Astrocyte (in vitro differentiated cells and primary cell): ENCODE measurements around the gene ACOT7. TPM values are rescaled to one million over a fixed set of nuclear protein-coding genes. Genes with fewer than 3 reads are reported as not detected.

ENCODE experiments used
- DNase-seq: peaks from one replicate; pipeline ENCODE4 v3.0.0-alpha.2; 2010; ENCODE audit warnings: low read depth
- FAIRE-seq: peaks from 2 replicates; lab custom pipeline; 2011; peaks lifted over from hg19 to GRCh38; lab: Jason Lieb, UNC
- H2AFZ ChIP-seq: 2 replicates; pipeline ENCODE4 v1.6.0; 2012; ENCODE audit warnings: low read depth, low read length, inconsistent platforms
- H3K27ac ChIP-seq: 2 replicates; pipeline ENCODE4 v1.5.1; 2011; ENCODE audit warnings: low read depth, low read length, inconsistent platforms
- H3K27me3 ChIP-seq: 2 replicates; pipeline ENCODE4 v1.6.0; 2011; ENCODE audit warnings: low read length, inconsistent platforms; ENCODE audit not compliant: insufficient read depth
- H3K36me3 ChIP-seq: 2 replicates; pipeline ENCODE4 v1.5.1; 2011; ENCODE audit warnings: low read length, inconsistent platforms; ENCODE audit not compliant: insufficient read depth
- H3K4me1 ChIP-seq: 2 replicates; pipeline ENCODE4 v1.5.1; 2011; ENCODE audit warnings: low read length, inconsistent platforms; ENCODE audit not compliant: insufficient read depth
- H3K4me2 ChIP-seq: 2 replicates; pipeline ENCODE4 v1.6.0; 2012; ENCODE audit warnings: low read length, inconsistent platforms
- H3K4me3 ChIP-seq: 2 replicates; pipeline ENCODE4 v1.5.1; 2011; ENCODE audit warnings: low read depth, mild to moderate bottlenecking, low read length, inconsistent platforms; ENCODE audit not compliant: insufficient read depth
- H3K79me2 ChIP-seq: 2 replicates; pipeline ENCODE4 v1.6.0; 2012; ENCODE audit warnings: mild to moderate bottlenecking, low read length, inconsistent platforms; ENCODE audit not compliant: insufficient read depth
- H3K9ac ChIP-seq: 2 replicates; pipeline ENCODE4 v1.6.0; 2012; ENCODE audit warnings: mild to moderate bottlenecking, low read length, inconsistent platforms
- H3K9me3 ChIP-seq: 2 replicates; pipeline ENCODE4 v1.5.1; 2012; ENCODE audit warnings: low read depth, mild to moderate bottlenecking, low read length, inconsistent platforms; ENCODE audit not compliant: insufficient read depth
- H4K20me1 ChIP-seq: 2 replicates; pipeline ENCODE4 v1.6.0; 2012; ENCODE audit warnings: low read length, inconsistent platforms; ENCODE audit not compliant: insufficient read depth
- H3K27ac Mint-ChIP-seq: one replicate; pipeline ENCODE4 v1.8.0; 2021; ENCODE audit warnings: mild to moderate bottlenecking, mixed read lengths; ENCODE audit not compliant: unreplicated experiment
- H3K27me3 Mint-ChIP-seq: one replicate; pipeline ENCODE4 v1.8.0; 2021; ENCODE audit warnings: low read depth, mixed read lengths; ENCODE audit not compliant: unreplicated experiment
- H3K36me3 Mint-ChIP-seq: one replicate; pipeline ENCODE4 v1.8.0; 2021; ENCODE audit warnings: low read depth, mixed read lengths; ENCODE audit not compliant: unreplicated experiment
- H3K4me1 Mint-ChIP-seq: one replicate; pipeline ENCODE4 v1.8.0; 2021; ENCODE audit warnings: low read depth, mixed read lengths; ENCODE audit not compliant: unreplicated experiment
- H3K4me3 Mint-ChIP-seq: one replicate; pipeline ENCODE4 v1.8.0; 2021; ENCODE audit warnings: mild to moderate bottlenecking, moderate library complexity, mixed read lengths; ENCODE audit not compliant: unreplicated experiment
- H3K9me3 Mint-ChIP-seq: one replicate; pipeline ENCODE4 v1.8.0; 2021; ENCODE audit warnings: mild to moderate bottlenecking, mixed read lengths; ENCODE audit not compliant: unreplicated experiment
- EZH2 ChIP-seq: IDR thresholded peaks from 2 replicates; pipeline ENCODE4 v1.6.1; 2012; ENCODE audit warnings: mild to moderate bottlenecking, low read length, inconsistent platforms; ENCODE audit not compliant: insufficient read depth
- total RNA-seq: library from RNA; stranded (reverse); gene quantifications from 2 replicates; pipeline ENCODE4 v1.2.1, GENCODE V29; 2021
- TF ChIP-seq, protein P1 (sequence below): IDR thresholded peaks from 2 replicates; pipeline ENCODE4 v1.5.1; 2011; ENCODE audit warnings: low read depth, mild to moderate bottlenecking, inconsistent platforms, low read length, moderate library complexity; ENCODE audit not compliant: insufficient read depth

Gene ACOT7
- total RNA-seq, 1 donor from 2014 or later, result 91.1 TPM

DNA sequence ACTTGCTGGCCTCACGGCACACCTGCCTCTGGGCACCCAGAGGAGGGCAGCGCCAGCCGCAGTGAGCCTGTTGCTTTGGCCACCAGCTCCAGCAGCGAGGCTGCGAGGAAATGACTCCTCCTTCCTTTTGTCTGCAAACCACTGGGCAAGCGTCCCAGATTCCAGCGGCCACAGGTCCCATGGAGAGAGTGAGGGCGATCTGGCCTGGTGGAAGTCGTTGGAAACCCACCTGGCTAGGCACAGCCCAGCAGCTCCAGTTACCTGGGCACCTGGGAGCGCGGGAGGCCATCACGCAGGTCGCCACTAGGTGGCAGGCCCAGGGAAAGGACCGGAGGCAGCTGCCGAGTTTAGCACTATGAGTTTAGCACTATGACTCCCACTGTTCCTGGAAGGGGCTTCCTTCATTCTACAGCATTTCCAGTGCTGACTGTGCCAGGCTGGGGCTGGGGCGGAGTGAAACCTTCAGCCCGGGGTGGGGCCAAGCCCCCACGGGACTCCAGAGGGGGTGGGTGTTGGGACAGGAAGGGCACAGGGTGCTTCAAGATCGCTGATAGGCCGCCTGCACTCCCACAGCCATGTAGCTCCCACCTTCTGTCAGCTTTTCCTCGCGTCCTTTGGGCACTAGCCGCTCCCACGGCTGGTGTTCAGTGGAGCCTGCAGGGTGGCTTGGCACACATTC, 29.9 kb upstream of the ACOT7 start:
- H3K27me3 Mint-ChIP-seq, result peaks cover 59% of the 10 kb centered on the region
- peaks cover 56% of the 10 kb centered on the region for H3K27me3 ChIP-seq
- no peak overlapping the region for H3K27ac ChIP-seq
- peak overlapping the region; percentile 7 for H3K27ac Mint-ChIP-seq
- H3K9me3 ChIP-seq, result no peaks in the 10 kb centered on the region
- no peak overlapping the region for H2AFZ ChIP-seq
- H3K79me2 ChIP-seq, result no peaks in the 10 kb centered on the region
- DNase-seq, result peak; percentile 48
- H3K4me1 Mint-ChIP-seq, result no peaks in the 10 kb centered on the region
- no peaks in the 10 kb centered on the region for H3K36me3 ChIP-seq
- H3K9ac ChIP-seq, result no peak overlapping the region
- TF ChIP-seq, protein P1, sequence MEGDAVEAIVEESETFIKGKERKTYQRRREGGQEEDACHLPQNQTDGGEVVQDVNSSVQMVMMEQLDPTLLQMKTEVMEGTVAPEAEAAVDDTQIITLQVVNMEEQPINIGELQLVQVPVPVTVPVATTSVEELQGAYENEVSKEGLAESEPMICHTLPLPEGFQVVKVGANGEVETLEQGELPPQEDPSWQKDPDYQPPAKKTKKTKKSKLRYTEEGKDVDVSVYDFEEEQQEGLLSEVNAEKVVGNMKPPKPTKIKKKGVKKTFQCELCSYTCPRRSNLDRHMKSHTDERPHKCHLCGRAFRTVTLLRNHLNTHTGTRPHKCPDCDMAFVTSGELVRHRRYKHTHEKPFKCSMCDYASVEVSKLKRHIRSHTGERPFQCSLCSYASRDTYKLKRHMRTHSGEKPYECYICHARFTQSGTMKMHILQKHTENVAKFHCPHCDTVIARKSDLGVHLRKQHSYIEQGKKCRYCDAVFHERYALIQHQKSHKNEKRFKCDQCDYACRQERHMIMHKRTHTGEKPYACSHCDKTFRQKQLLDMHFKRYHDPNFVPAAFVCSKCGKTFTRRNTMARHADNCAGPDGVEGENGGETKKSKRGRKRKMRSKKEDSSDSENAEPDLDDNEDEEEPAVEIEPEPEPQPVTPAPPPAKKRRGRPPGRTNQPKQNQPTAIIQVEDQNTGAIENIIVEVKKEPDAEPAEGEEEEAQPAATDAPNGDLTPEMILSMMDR, result peak; percentile 41
- no peak for TF ChIP-seq EZH2
- H3K9me3 Mint-ChIP-seq, result no peaks in the 10 kb centered on the region
- peak overlapping the region; percentile 22 for H3K4me2 ChIP-seq
- H3K4me3 Mint-ChIP-seq, result no peak overlapping the region
- H3K36me3 Mint-ChIP-seq, result no peaks in the 10 kb centered on the region
- H3K4me1 ChIP-seq, result peaks cover 22% of the 10 kb centered on the region
- H3K4me3 ChIP-seq, result no peak overlapping the region
- no peaks in the 10 kb centered on the region for H4K20me1 ChIP-seq
- no peak for FAIRE-seq

DNA sequence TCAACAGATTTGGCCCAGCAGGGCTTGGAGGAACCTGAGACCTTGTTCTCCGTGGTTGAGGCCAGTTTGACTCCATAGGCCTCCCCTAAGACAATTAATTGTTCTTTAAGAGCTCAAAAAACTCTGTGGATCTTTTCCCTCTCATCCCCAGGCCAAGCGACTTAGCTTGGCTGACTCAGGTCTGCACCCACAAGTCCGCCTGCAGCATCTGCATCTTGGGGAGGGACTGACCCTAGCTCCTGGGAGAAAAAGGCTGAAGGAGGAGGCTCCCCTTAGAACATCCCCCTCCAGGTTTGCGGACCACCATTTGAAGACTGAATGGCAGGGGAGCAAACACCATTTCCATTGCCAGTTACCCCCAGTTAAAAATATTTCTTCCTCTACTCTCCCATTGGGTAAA, 27.7 kb upstream of the ACOT7 start:
- Mint-ChIP-seq H3K27me3 (peaks cover 61% of the 10 kb centered on the region), H3K27ac (peak overlapping the region; percentile 34), H3K9me3 (no peaks in the 10 kb centered on the region), H3K36me3 (peaks cover 2% of the 10 kb centered on the region), H3K4me3 (no peak overlapping the region), H3K4me1 (no peaks in the 10 kb centered on the region)
- peaks cover 73% of the 10 kb centered on the region for H3K27me3 ChIP-seq
- no peaks in the 10 kb centered on the region for H3K79me2 ChIP-seq
- no peak overlapping the region for H3K9ac ChIP-seq
- no peak overlapping the region for H3K27ac ChIP-seq
- H3K4me3 ChIP-seq, result no peak overlapping the region
- FAIRE-seq (no peak), DNase-seq (no peak)
- no peaks in the 10 kb centered on the region for H3K9me3 ChIP-seq
- TF ChIP-seq, protein P1, result no peak
- no peak for TF ChIP-seq EZH2
- no peak overlapping the region for H3K4me2 ChIP-seq
- H3K36me3 ChIP-seq, result no peaks in the 10 kb centered on the region
- no peak overlapping the region for H2AFZ ChIP-seq
- H4K20me1 ChIP-seq, result no peaks in the 10 kb centered on the region
- H3K4me1 ChIP-seq, result peaks cover 22% of the 10 kb centered on the region

DNA sequence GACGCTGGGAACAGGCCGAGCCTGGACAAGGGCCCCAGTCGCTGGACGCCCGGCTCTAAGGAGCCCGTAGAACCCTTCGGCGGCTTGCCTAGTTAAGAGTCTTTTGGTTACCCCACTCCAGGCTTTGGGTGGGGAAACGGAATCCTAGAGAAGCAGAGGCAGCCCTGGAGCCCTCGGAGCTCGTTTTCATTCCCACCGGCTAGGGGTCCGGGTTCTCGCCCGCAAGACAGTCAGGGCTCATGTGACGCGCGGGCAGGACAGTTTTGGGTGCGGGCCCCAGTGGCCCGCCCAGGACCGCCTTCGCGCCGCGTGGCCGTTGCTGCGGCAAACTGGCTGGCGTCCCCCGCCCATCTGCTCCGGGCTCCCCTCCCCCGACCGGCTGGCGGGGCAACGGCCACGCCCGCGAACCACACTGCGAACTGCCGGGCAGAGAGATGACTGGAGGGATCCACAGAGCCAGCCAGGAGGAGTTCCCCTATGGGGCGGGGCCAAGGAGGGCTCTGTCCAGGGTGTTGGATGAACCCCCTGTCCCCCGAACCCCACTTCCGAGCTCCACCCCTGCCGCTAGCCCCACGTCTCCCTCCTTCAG, 27.0 kb upstream of the ACOT7 start:
- Histone ChIP-seq H2AFZ (no peak overlapping the region), H3K36me3 (no peaks in the 10 kb centered on the region), H3K4me2 (peak overlapping the region; percentile 70), H3K4me1 (peaks cover 22% of the 10 kb centered on the region), H3K27me3 (peaks cover 72% of the 10 kb centered on the region), H4K20me1 (no peaks in the 10 kb centered on the region), H3K79me2 (no peaks in the 10 kb centered on the region), H3K9ac (no peak overlapping the region), H3K9me3 (no peaks in the 10 kb centered on the region), H3K27ac (no peak overlapping the region), H3K4me3 (no peak overlapping the region)
- no peak overlapping the region for H3K4me3 Mint-ChIP-seq
- H3K36me3 Mint-ChIP-seq, result peaks cover 5% of the 10 kb centered on the region
- H3K4me1 Mint-ChIP-seq, result no peaks in the 10 kb centered on the region
- FAIRE-seq, result no peak
- no peak for DNase-seq
- peaks cover 4% of the 10 kb centered on the region for H3K9me3 Mint-ChIP-seq
- peak overlapping the region; percentile 77 for H3K27ac Mint-ChIP-seq
- peak; percentile 62 for TF ChIP-seq EZH2
- TF ChIP-seq, protein P1, result no peak
- H3K27me3 Mint-ChIP-seq, result peaks cover 59% of the 10 kb centered on the region
